Trophoblast cell (in vitro differentiated cells and primary cell): ENCODE measurements around the gene TBCK.

Experiments used
- DNase-seq, 2 donors: peaks; one replicate each; pipeline ENCODE4 v3.0.0-alpha.2; 2016
- H2AFZ ChIP-seq: 2 replicates; pipeline ENCODE4 v1.6.1; 2013; ENCODE audit warnings: low read length, moderate library complexity, mild to moderate bottlenecking; ENCODE audit not compliant: insufficient read depth, poor library complexity
- H2AK5ac ChIP-seq: 2 replicates; pipeline ENCODE4 v1.6.1; 2013; ENCODE audit warnings: mild to moderate bottlenecking, low read length
- H2BK120ac ChIP-seq: 2 replicates; pipeline ENCODE4 v1.6.1; 2013; ENCODE audit warnings: low read length, mild to moderate bottlenecking, moderate library complexity; ENCODE audit not compliant: insufficient read depth, poor library complexity
- H2BK12ac ChIP-seq: 2 replicates; pipeline ENCODE4 v1.6.1; 2013; ENCODE audit warnings: mild to moderate bottlenecking, low read length, moderate library complexity
- H2BK5ac ChIP-seq: 2 replicates; pipeline ENCODE4 v1.6.1; 2013; ENCODE audit warnings: low read length, low read depth, moderate library complexity, mild to moderate bottlenecking; ENCODE audit not compliant: poor library complexity
- H3K14ac ChIP-seq: 2 replicates; pipeline ENCODE4 v1.6.1; 2013; ENCODE audit warnings: mild to moderate bottlenecking, low read length
- H3K18ac ChIP-seq: 2 replicates; pipeline ENCODE4 v1.6.1; 2013; ENCODE audit warnings: mild to moderate bottlenecking, low read length
- H3K23ac ChIP-seq: 2 replicates; pipeline ENCODE4 v1.6.1; 2013; ENCODE audit warnings: low read length
- H3K27ac ChIP-seq: 2 replicates; pipeline ENCODE4 v1.5.1; 2013; ENCODE audit warnings: low read depth, mild to moderate bottlenecking, inconsistent platforms, low read length, moderate library complexity
- H3K27me3 ChIP-seq: 2 replicates; pipeline ENCODE4 v1.6.1; 2013; ENCODE audit warnings: inconsistent platforms, mild to moderate bottlenecking, low read length, moderate library complexity; ENCODE audit not compliant: insufficient read depth
- H3K36me3 ChIP-seq, 2 experiments: 1 replicate in 1 of 2; 2 replicates in 1 of 2; pipeline ENCODE4 v1.6.1; 2013; ENCODE audit warnings: low read length in 2 of 2, mild to moderate bottlenecking in 2 of 2, moderate library complexity in 1 of 2; ENCODE audit not compliant: insufficient read depth in 2 of 2, control insufficient read depth in 1 of 2
- H3K4ac ChIP-seq: 2 replicates; pipeline ENCODE4 v1.6.1; 2013; ENCODE audit warnings: low read depth, mild to moderate bottlenecking, low read length, moderate library complexity
- H3K4me1 ChIP-seq, 2 experiments: 1 replicate in 1 of 2; 2 replicates in 1 of 2; pipeline ENCODE4 v1.6.1; 2013; ENCODE audit warnings: low read length in 2 of 2, mild to moderate bottlenecking in 2 of 2, moderate library complexity in 1 of 2; ENCODE audit not compliant: insufficient read depth in 2 of 2, control insufficient read depth in 1 of 2
- H3K4me2 ChIP-seq: 2 replicates; pipeline ENCODE4 v1.6.1; 2013; ENCODE audit warnings: inconsistent platforms, mild to moderate bottlenecking, low read length, moderate library complexity
- H3K4me3 ChIP-seq: 2 replicates; pipeline ENCODE4 v1.5.1; 2013; ENCODE audit warnings: mild to moderate bottlenecking, low read depth, low read length, inconsistent platforms
- H3K79me1 ChIP-seq: one replicate; pipeline ENCODE4 v1.6.1; 2013; ENCODE audit warnings: low read length
- H3K79me2 ChIP-seq: 2 replicates; pipeline ENCODE4 v1.6.1; 2013; ENCODE audit warnings: low read length, mild to moderate bottlenecking; ENCODE audit not compliant: control insufficient read depth, insufficient read depth, poor library complexity
- H3K9ac ChIP-seq: 2 replicates; pipeline ENCODE4 v1.6.1; 2013; ENCODE audit warnings: mild to moderate bottlenecking, low read length
- H3K9me3 ChIP-seq: 2 replicates; pipeline ENCODE4 v1.6.1; 2013; ENCODE audit warnings: low read depth, mild to moderate bottlenecking, control low read depth, inconsistent platforms, low read length; ENCODE audit not compliant: insufficient read depth
- H4K12ac ChIP-seq: 2 replicates; pipeline ENCODE4 v1.6.1; 2013; ENCODE audit warnings: low read depth, mild to moderate bottlenecking, low read length, moderate library complexity
- H4K8ac ChIP-seq: 2 replicates; pipeline ENCODE4 v1.6.1; 2013; ENCODE audit warnings: low read depth, mild to moderate bottlenecking, low read length, moderate library complexity
- H4K91ac ChIP-seq: one replicate; pipeline ENCODE4 v1.6.1; 2013; ENCODE audit warnings: low read depth, mild to moderate bottlenecking, low read length, moderate library complexity
- WGBS: extraction: QIAGEN DNeasy Blood & Tissue Kit; methylation state at CpG from one replicate; pipeline ENCODE4 v1.1.7; 2013; ENCODE audit warnings: missing lambda C conversion rate; ENCODE audit not compliant: insufficient read length, insufficient coverage; ENCODE audit errors: extremely low coverage; 5-methylcytosine and 5-hydroxymethylcytosine counted together

Gene TBCK

GRCh38 chr4:106268786-106269185 is 47.2 kb downstream of the TBCK start:
- H4K12ac ChIP-seq, result no peak overlapping the region
- no peak overlapping the region for H3K9ac ChIP-seq
- H4K8ac ChIP-seq, result no peak overlapping the region
- no peaks in the 10 kb centered on the region for H3K36me3 ChIP-seq
- no peak overlapping the region for H2BK5ac ChIP-seq
- no peaks in the 10 kb centered on the region for H3K9me3 ChIP-seq
- no peak overlapping the region for H2BK120ac ChIP-seq
- no peak overlapping the region for H3K27ac ChIP-seq
- no peak overlapping the region for H2BK12ac ChIP-seq
- no peak overlapping the region for H3K23ac ChIP-seq
- H3K14ac ChIP-seq, result no peak overlapping the region
- no peak overlapping the region for H3K18ac ChIP-seq
- no peaks in the 10 kb centered on the region for H3K79me2 ChIP-seq
- H3K4ac ChIP-seq, result no peak overlapping the region
- H3K27me3 ChIP-seq, result no peaks in the 10 kb centered on the region
- no peaks in the 10 kb centered on the region for H3K79me1 ChIP-seq
- no peaks in the 10 kb centered on the region for H3K4me1 ChIP-seq
- H2AFZ ChIP-seq, result no peak overlapping the region
- H3K4me3 ChIP-seq, result no peak overlapping the region
- no peak overlapping the region for H3K4me2 ChIP-seq
- no peak overlapping the region for H2AK5ac ChIP-seq
- H4K91ac ChIP-seq, result no peak overlapping the region
- DNase-seq, result no peak

DNA sequence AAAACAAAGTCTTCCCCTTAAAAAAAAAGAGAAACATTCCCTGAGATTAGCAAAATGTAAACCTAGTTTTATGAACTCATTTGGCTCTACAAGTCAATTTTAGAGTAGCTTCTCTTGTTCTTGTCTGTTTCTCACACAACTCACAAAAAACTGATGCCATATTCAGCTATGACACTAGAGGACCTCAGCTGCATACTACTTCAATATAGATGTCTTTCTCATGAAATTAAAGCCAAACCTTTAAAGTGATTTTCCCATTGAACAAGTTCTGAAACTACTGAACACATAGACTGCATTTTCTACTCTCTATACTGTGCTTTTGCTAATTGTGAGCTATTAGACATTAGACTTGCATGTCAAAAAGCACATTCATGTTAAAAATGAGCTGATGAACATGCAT is 49.8 kb downstream of the TBCK start:
- H4K8ac ChIP-seq, result no peak overlapping the region
- no peak overlapping the region for H2AK5ac ChIP-seq
- H2AFZ ChIP-seq, result no peak overlapping the region
- H3K36me3 ChIP-seq, result no peaks in the 10 kb centered on the region
- no peak overlapping the region for H2BK5ac ChIP-seq
- no peaks in the 10 kb centered on the region for H3K79me2 ChIP-seq
- no peaks in the 10 kb centered on the region for H3K4me1 ChIP-seq
- H3K27me3 ChIP-seq, result no peaks in the 10 kb centered on the region
- H3K4me2 ChIP-seq, result no peak overlapping the region
- H3K23ac ChIP-seq, result no peak overlapping the region
- no peak overlapping the region for H2BK120ac ChIP-seq
- DNase-seq, result peak; percentile 3 to 65
- no peak overlapping the region for H3K9ac ChIP-seq
- H3K14ac ChIP-seq, result no peak overlapping the region
- H2BK12ac ChIP-seq, result no peak overlapping the region
- H3K79me1 ChIP-seq, result no peaks in the 10 kb centered on the region
- H3K18ac ChIP-seq, result no peak overlapping the region
- H4K12ac ChIP-seq, result no peak overlapping the region
- H4K91ac ChIP-seq, result no peak overlapping the region
- no peak overlapping the region for H3K4me3 ChIP-seq
- H3K4ac ChIP-seq, result no peak overlapping the region
- no peaks in the 10 kb centered on the region for H3K9me3 ChIP-seq
- H3K27ac ChIP-seq, result no peak overlapping the region

GRCh38 chr4:106264331-106264728 is 51.7 kb downstream of the TBCK start:
- no peaks in the 10 kb centered on the region for H3K36me3 ChIP-seq
- H2BK12ac ChIP-seq, result no peak overlapping the region
- H3K14ac ChIP-seq, result no peak overlapping the region
- H4K91ac ChIP-seq, result no peak overlapping the region
- no peak overlapping the region for H3K9ac ChIP-seq
- no peak overlapping the region for H2BK5ac ChIP-seq
- no peak overlapping the region for H4K12ac ChIP-seq
- H3K27me3 ChIP-seq, result no peaks in the 10 kb centered on the region
- H3K4ac ChIP-seq, result no peak overlapping the region
- no peak overlapping the region for H3K4me3 ChIP-seq
- H3K79me2 ChIP-seq, result no peaks in the 10 kb centered on the region
- no peak overlapping the region for H4K8ac ChIP-seq
- H2BK120ac ChIP-seq, result no peak overlapping the region
- no peak overlapping the region for H3K18ac ChIP-seq
- peak; percentile 1 to 61 for DNase-seq
- WGBS, result no CpG with 5 or more reads among the region's 4 CpGs
- no peak overlapping the region for H2AK5ac ChIP-seq
- H3K23ac ChIP-seq, result no peak overlapping the region
- no peaks in the 10 kb centered on the region for H3K79me1 ChIP-seq
- H3K4me1 ChIP-seq, result no peaks in the 10 kb centered on the region
- H3K9me3 ChIP-seq, result no peaks in the 10 kb centered on the region
- no peak overlapping the region for H3K4me2 ChIP-seq
- no peak overlapping the region for H3K27ac ChIP-seq
- no peak overlapping the region for H2AFZ ChIP-seq

- H3K9me3 ChIP-seq, result no peaks in the 10 kb centered on the region
- no peak overlapping the region for H3K23ac ChIP-seq
- H3K27me3 ChIP-seq, result no peaks in the 10 kb centered on the region
- H4K91ac ChIP-seq, result no peak overlapping the region
- H3K9ac ChIP-seq, result no peak overlapping the region
- H3K79me1 ChIP-seq, result no peaks in the 10 kb centered on the region
- H2AFZ ChIP-seq, result no peak overlapping the region
- no peak overlapping the region for H3K4ac ChIP-seq
- no peak overlapping the region for H4K12ac ChIP-seq
- no peak for DNase-seq
- H3K4me3 ChIP-seq, result no peak overlapping the region
- no peak overlapping the region for H2BK120ac ChIP-seq
- no peak overlapping the region for H3K14ac ChIP-seq
- H2BK12ac ChIP-seq, result no peak overlapping the region
- no peak overlapping the region for H2AK5ac ChIP-seq
- WGBS, result no CpG with 5 or more reads among the region's 2 CpGs
- no peak overlapping the region for H3K18ac ChIP-seq
- no peaks in the 10 kb centered on the region for H3K36me3 ChIP-seq
- H3K4me2 ChIP-seq, result no peak overlapping the region
- no peak overlapping the region for H2BK5ac ChIP-seq
- no peaks in the 10 kb centered on the region for H3K4me1 ChIP-seq
- H3K27ac ChIP-seq, result no peak overlapping the region
- H4K8ac ChIP-seq, result no peak overlapping the region
- no peaks in the 10 kb centered on the region for H3K79me2 ChIP-seq
Observed at GRCh38 chr4:106263594-106264330, 52.2 kb downstream of the TBCK start.
